K562 (cell line): ENCODE data around the gene BPIFB2. TPM values are rescaled to one million over a fixed set of nuclear protein-coding genes. Genes with fewer than 3 reads are reported as not detected.

Source experiments
- ATAC-seq: fragments of 200-7000 bp; cut with Tn5 transposase; 3 replicates; pipeline ENCODE4 v1.9.1; 2020; ENCODE audit warnings: moderate library complexity
- BruUV-seq: library from RNA; stranded (reverse); fragments of 400-500 nt; replicated peaks from 2 replicates; lab custom pipeline; 2021; lab: Mats Ljungman, UMichigan
- CTCF ChIA-PET: fragments of 300-600 bp; formaldehyde crosslinking; extraction: SDS; loops from one replicate; lab custom pipeline; 2021; ENCODE audit warnings: low intra/inter-chr PET ratio; lab: Yijun Ruan, JAX
- POLR2A ChIA-PET: fragments of 300-600, 350-650 bp; sonication (Branson Sonifier 250); formaldehyde crosslinking; extraction: SDS; loops from one replicate; lab custom pipeline; 2021; ENCODE audit warnings: antibody characterized with exemption, inconsistent platforms; lab: Yijun Ruan, JAX
- DNase-seq, 4 experiments: peaks; one replicate each; pipeline versions ENCODE4 v3.0.0 to v3.0.0-alpha.2; 2011 to 2018; ENCODE audit warnings: low spot score in 3 of 4, mixed read lengths in 3 of 4; ENCODE audit errors: extremely low read depth in 1 of 4
- FAIRE-seq: peaks from 2 replicates; lab custom pipeline; 2011; peaks lifted over from hg19 to GRCh38; lab: Jason Lieb, UNC
- H2AFZ ChIP-seq: 2 replicates; pipeline ENCODE4 v1.6.0; 2011; ENCODE audit warnings: low read depth, low read length, control low read depth, inconsistent platforms
- H3K27ac ChIP-seq: fragments of 200-600 bp; 3 replicates; pipeline ENCODE4 v1.8.0; 2011; ENCODE audit warnings: low read depth, mild to moderate bottlenecking, control low read depth, inconsistent platforms, low read length, moderate library complexity, mixed read lengths; ENCODE audit errors: extremely low read depth
- H3K27me3 ChIP-seq, 2 experiments: fragments of 300-600 bp in 1 of 2; 2 replicates in 1 of 2; 3 replicates in 1 of 2; pipeline versions ENCODE4 v1.6.0 to v1.8.0; 2011; ENCODE audit warnings: inconsistent platforms in 2 of 2, low read length in 2 of 2, mild to moderate bottlenecking in 1 of 2, mixed read lengths in 1 of 2, moderate library complexity in 1 of 2; ENCODE audit not compliant: control insufficient read depth in 2 of 2, insufficient read depth in 2 of 2
- H3K36me3 ChIP-seq: fragments of 300-600 bp; 3 replicates; pipeline ENCODE4 v1.8.0; 2011; ENCODE audit warnings: mild to moderate bottlenecking, low read length, inconsistent platforms; ENCODE audit not compliant: control insufficient read depth, insufficient read depth
- H3K4me1 ChIP-seq, 2 experiments: fragments of 200-600 bp in 1 of 2; replicated peaks in 1 of 2; 2 replicates in 1 of 2; 3 replicates in 1 of 2; pipeline versions ENCODE4 v1.5.1 to v1.8.0; 2011; ENCODE audit warnings: inconsistent platforms in 2 of 2, low read length in 2 of 2, mild to moderate bottlenecking in 1 of 2, mixed read lengths in 1 of 2, moderate library complexity in 1 of 2; ENCODE audit not compliant: control insufficient read depth in 2 of 2, insufficient read depth in 2 of 2
- H3K4me2 ChIP-seq: 2 replicates; pipeline ENCODE4 v1.6.1; 2011; ENCODE audit warnings: low read length, control low read depth, inconsistent platforms, mixed read lengths; ENCODE audit not compliant: insufficient read depth
- H3K4me3 ChIP-seq: fragments of 200-600 bp; sonication (generic), shearing (Covaris generic); 2 replicates; pipeline ENCODE4 v1.5.1; 2016; ENCODE audit warnings: control low read depth, inconsistent platforms
- H3K79me2 ChIP-seq: fragments of 200-600 bp; 3 replicates; pipeline ENCODE4 v1.8.0; 2011; ENCODE audit warnings: low read length, inconsistent platforms; ENCODE audit not compliant: control insufficient read depth, insufficient read depth
- H3K9ac ChIP-seq, 2 experiments: 2 replicates each; pipeline versions ENCODE4 v1.6.0 to v1.6.1; 2011; ENCODE audit warnings: low read depth in 2 of 2, low read length in 2 of 2, control low read depth in 1 of 2, inconsistent platforms in 1 of 2, mild to moderate bottlenecking in 1 of 2, mixed read lengths in 1 of 2; ENCODE audit not compliant: insufficient read depth in 1 of 2
- H3K9me1 ChIP-seq: one replicate; pipeline ENCODE4 v1.6.0; 2011; ENCODE audit warnings: inconsistent platforms, mild to moderate bottlenecking, low read length, moderate library complexity; ENCODE audit not compliant: control insufficient read depth, insufficient read depth
- H3K9me3 ChIP-seq: replicated peaks from 2 replicates; pipeline ENCODE4 v1.5.1; 2011; ENCODE audit warnings: low read depth, low read length, inconsistent platforms; ENCODE audit not compliant: control insufficient read depth, insufficient read depth
- H4K20me1 ChIP-seq: replicated peaks from 2 replicates; pipeline ENCODE4 v1.6.1; 2011; ENCODE audit warnings: low read length, inconsistent platforms, mixed read lengths; ENCODE audit not compliant: control insufficient read depth, insufficient read depth
- ATF4 ChIP-seq: fragments of 450-650 bp; formaldehyde crosslinking; IDR thresholded peaks from 2 replicates; pipeline ENCODE4 v1.4.0; 2022; ENCODE audit warnings: mild to moderate bottlenecking, moderate library complexity
- GABPA ChIP-seq: fragments of 200-800 bp; sonication (Bioruptor generic); conservative IDR thresholded peaks from 2 replicates; pipeline ENCODE4 v1.6.1; 2016; ENCODE audit warnings: low read depth, missing genetic modification characterization, missing compliant biosample characterization
- L3MBTL2 ChIP-seq: fragments of 450-650 bp; IDR thresholded peaks from 2 replicates; pipeline ENCODE4 v1.6.1; 2016; ENCODE audit warnings: mild to moderate bottlenecking, moderate library complexity
- NFYB ChIP-seq: IDR thresholded peaks from 2 replicates; pipeline ENCODE4 v1.6.1; 2011; ENCODE audit warnings: mild to moderate bottlenecking, moderate library complexity; ENCODE audit not compliant: insufficient read length; ENCODE audit errors: extremely low read depth
- RBFOX2 ChIP-seq: fragments of 200-400 bp; formaldehyde crosslinking; IDR thresholded peaks from 2 replicates; pipeline ENCODE4 v1.6.1; 2017; ENCODE audit warnings: low read depth, mild to moderate bottlenecking, low read length, moderate library complexity
- SMARCA4 ChIP-seq: fragments of 450-650 bp; IDR thresholded peaks from 2 replicates; pipeline ENCODE4 v1.6.1; 2016
- SPI1 ChIP-seq: IDR thresholded peaks from 2 replicates; pipeline ENCODE4 v1.6.1; 2011; ENCODE audit warnings: low read depth, low read length, control low read depth, borderline replicate concordance
- USF1 ChIP-seq: sonication (generic); formaldehyde crosslinking; IDR thresholded peaks from 2 replicates; pipeline ENCODE4 v1.9.0; 2022; ENCODE audit warnings: mild to moderate bottlenecking, missing genetic modification reagents
- USF2 ChIP-seq: sonication (generic); formaldehyde crosslinking; IDR thresholded peaks from 2 replicates; pipeline ENCODE4 v1.5.0; 2020; ENCODE audit warnings: missing genetic modification reagents
- WGBS: fragments of 100-300 bp; shearing (Covaris generic); methylation state at CpG from one replicate; pipeline ENCODE4 v1.1.6; 2016; ENCODE audit warnings: low coverage, mixed read lengths; ENCODE audit not compliant: insufficient coverage; ENCODE audit errors: missing lambda C conversion rate; 5-methylcytosine and 5-hydroxymethylcytosine counted together
- in situ Hi-C: fragments of 300-500 bp; cut with MboI; formaldehyde crosslinking; loops from 4 replicates; pipeline ENCODE4 v1.15.0; 2018; ENCODE audit warnings: inconsistent platforms, mixed read lengths
- intact Hi-C: fragments of 100-400 bp; cut with micrococcal nuclease; formaldehyde crosslinking; loops from 2 replicates; pipeline ENCODE4 v1.14.2; 2022
- polyA plus RNA-seq, 8 experiments: library from polyadenylated mRNA; depleted of rRNA in 4 of 8; stranded (reverse) in 5 of 8; unstranded in 3 of 8; fragments of >200 nt; fragmentation: Nextera tagmentation in 2 of 8; fragmentation: Illumina TruSeq in 1 of 8; extraction: Ambion mirVana in 2 of 8; extraction: Trizol in 1 of 8; gene quantifications; 2 replicates each; pipeline versions ENCODE4 v1.2.1 to v1.2.3, GENCODE V29; 2011 to 2014; ENCODE audit warnings: inconsistent platforms in 1 of 8, missing spikeins in 1 of 8
- total RNA-seq, 7 experiments: library from RNA; depleted of rRNA in 6 of 7; stranded (reverse); fragments of >200 nt in 6 of 7; fragmentation: Illumina TruSeq in 2 of 7; extraction: Trizol in 2 of 7; gene quantifications; 2 replicates each; pipeline versions ENCODE4 v1.2.1 to v1.2.3, GENCODE V29; 2011 to 2021; ENCODE audit warnings: low replicate concordance in 1 of 7

BPIFB2 gene
- total and polyA plus RNA-seq, 9 of the 15 experiments (the other 6 are each of a cell fraction or from before 2014, with no cell fraction given) = not detected

GRCh38 chr20:32972181-32973076 lies 35.1 kb upstream of the BPIFB2 start:
- Histone ChIP-seq H3K4me3 (no peak overlapping the region), H3K27ac (no peak overlapping the region), H3K27me3 (peaks cover 17 to 62% of the 10 kb centered on the region in 2 experiments), H3K36me3 (no peaks in the 10 kb centered on the region), H3K79me2 (no peaks in the 10 kb centered on the region), H3K9me3 (no peaks in the 10 kb centered on the region), H4K20me1 (no peaks in the 10 kb centered on the region; the same call in 1 of the 2 replicates), H2AFZ (peak overlapping the region; percentile 32), H3K4me1 (peaks cover 5 to 8% of the 10 kb centered on the region in 2 experiments; a peak in 3 of 5 replicates), H3K9ac (no peak overlapping the region), H3K9me1 (no peaks in the 10 kb centered on the region), H3K4me2 (no peak overlapping the region)
- no TSS peak for BruUV-seq
- FAIRE-seq (no peak), DNase-seq (peak in 2 of 4 experiments; percentile 20 to 43), ATAC-seq (peak; percentile 44)
- ChIA-PET POLR2A (interaction anchor here (0.6 to 0.8 kb wide), 4 partner anchors 9 to 413 kb away, joined by 3 to 5 read pairs (median 3); no protein-coding TSS in a partner anchor), CTCF (no interaction called here)
- in situ Hi-C loops = no loop called here
- peak; percentile 37; the same call in 1 of the 2 replicates for TF ChIP-seq SPI1
- peak; percentile 22; the same call in 1 of the 2 replicates for TF ChIP-seq USF1 (CRISPR knock-in tag)
- TF ChIP-seq ATF4 (CRISPR knock-in tag) = no peak
- TF ChIP-seq RBFOX2 = 0 out of 2 replicates have a peak, but pooled peaks have one; percentile 19
- 0 out of 2 replicates have a peak, but pooled peaks have one; percentile 11 for TF ChIP-seq L3MBTL2
- TF ChIP-seq USF2 (CRISPR knock-in tag) = peak; percentile 38; the same call in 1 of the 2 replicates
- 0 out of 2 replicates have a peak, but pooled peaks have one; percentile 31 for TF ChIP-seq GABPA (tag)
- no peak for TF ChIP-seq SMARCA4
- peak; percentile 40 for TF ChIP-seq NFYB
- intact Hi-C loops = no loop called here
- 27% methylated on average over 13 of the region's 13 CpGs for WGBS
